ENCODE data around the gene NEK6.

GRCh38 chr9:124325816-124326215 is 68.1 kb downstream of the NEK6 start:
- TF ChIP-seq CTCF (IDR thresholded peaks at IDR 0.05), result no peak
- TF ChIP-seq POLR2A (IDR thresholded peaks at IDR 0.05), result no peak

All from tibial nerve (tissue), 3 donors.